Measurements from ENCODE around the gene UBE2B. TPM values are rescaled to one million over a fixed set of nuclear protein-coding genes. Genes with fewer than 3 reads are reported as not detected.
A peak's percentile ranks its signal among the peaks of the same experiment; 100 is the strongest.
"Not testable (repeated sequence)": the region's sequence is repeated elsewhere in the genome, so short reads cannot be mapped to it uniquely, and the experiment has no call there.

The UBE2B gene
- total RNA-seq, 1 donor from 2014 or later, result 56.6 TPM

DNA sequence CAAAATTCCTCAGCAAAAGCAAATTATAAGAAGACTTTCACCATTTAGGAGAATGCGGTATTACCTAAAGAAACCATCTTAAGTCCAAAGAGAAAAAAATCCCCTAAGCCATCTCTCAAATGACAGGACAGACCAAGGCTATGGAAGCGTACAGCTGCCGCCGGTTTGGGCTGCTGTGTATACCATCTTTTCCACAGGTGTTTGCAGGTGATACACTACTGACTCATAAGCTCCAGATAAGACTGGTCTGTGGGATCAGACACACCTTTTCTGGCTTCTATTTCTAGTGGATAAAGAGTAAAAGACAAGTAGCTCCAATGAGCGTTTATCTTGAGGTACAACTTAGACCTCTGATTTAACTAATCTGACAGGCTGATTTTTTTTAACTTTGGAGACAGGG lies 32.6 kb downstream of the UBE2B start:
- peak; percentile 84 for ATAC-seq

DNA sequence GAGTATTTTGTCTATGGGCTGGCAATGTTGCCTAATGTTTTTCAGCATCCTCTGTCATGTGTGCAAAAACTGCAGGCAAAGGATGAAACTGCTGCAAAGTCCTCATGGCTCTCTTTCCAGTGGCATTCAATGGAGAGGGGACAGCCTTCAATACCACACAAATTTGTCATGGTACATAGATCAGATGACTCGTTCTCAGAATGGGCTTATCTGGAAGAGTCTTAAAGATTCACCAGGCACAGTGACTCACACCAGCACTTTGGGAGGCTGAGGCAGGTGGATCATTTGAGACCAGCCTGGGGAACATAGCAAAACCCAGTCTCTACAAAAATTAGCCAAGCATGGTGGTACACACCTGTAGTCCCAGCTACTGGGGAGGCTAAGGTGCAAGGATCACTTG lies 35.0 kb downstream of the UBE2B start:
- ATAC-seq, result no peak

DNA sequence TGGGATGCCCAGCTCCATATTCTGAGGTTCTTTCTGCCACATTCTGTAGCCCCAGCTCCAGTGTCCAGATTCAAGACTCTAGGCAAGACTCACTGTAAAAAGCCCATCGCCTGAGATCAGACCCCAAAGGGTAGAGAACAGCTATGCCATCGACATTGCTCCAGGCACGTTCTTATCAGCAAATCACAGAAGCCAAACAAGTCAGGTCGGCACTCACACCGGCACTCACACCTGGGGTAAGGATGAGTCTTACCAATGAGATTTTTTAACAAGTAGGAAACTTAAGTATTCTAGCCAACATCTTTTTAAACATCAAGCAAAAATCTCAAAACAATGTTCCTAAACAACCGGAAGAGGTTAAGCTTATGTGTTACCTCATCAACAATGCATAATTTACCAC lies 38.0 kb downstream of the UBE2B start:
- ATAC-seq, result no peak

DNA sequence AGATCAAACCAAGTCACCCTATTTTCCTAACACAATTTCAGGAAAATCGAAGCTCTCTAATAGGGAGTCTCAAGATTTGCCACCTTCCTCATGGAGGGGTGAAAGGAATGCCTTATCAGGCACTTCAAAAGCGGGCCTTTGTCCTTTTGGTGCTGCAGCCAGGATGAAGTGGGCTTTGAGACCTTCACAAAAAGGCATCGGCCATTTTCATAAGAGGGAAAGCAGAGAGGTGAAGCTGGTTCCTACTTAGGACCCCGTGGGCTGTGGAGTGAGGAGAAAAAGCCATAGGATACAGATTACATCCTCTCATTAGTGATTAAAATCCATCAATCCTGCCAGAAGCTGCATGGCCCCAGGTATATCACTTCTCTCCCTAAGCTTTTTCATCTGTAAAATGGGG lies 39.5 kb downstream of the UBE2B start:
- ATAC-seq, result no peak

DNA sequence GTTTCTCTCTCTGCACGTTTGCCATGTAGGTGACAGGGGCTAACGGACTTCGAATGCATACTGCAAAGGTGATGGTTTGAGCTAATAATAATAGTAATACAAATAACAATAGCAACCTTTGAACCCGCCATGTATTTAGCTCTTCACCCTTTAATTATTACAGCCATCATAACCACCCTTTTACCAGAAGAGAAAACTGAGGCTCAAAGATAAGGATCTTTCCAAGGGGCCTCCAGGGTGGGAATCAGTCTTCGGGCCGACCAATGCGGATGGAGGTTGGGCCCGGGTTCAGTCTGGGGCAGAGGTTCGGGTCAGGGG lies 39.8 kb downstream of the UBE2B start:
- no peak for ATAC-seq

DNA sequence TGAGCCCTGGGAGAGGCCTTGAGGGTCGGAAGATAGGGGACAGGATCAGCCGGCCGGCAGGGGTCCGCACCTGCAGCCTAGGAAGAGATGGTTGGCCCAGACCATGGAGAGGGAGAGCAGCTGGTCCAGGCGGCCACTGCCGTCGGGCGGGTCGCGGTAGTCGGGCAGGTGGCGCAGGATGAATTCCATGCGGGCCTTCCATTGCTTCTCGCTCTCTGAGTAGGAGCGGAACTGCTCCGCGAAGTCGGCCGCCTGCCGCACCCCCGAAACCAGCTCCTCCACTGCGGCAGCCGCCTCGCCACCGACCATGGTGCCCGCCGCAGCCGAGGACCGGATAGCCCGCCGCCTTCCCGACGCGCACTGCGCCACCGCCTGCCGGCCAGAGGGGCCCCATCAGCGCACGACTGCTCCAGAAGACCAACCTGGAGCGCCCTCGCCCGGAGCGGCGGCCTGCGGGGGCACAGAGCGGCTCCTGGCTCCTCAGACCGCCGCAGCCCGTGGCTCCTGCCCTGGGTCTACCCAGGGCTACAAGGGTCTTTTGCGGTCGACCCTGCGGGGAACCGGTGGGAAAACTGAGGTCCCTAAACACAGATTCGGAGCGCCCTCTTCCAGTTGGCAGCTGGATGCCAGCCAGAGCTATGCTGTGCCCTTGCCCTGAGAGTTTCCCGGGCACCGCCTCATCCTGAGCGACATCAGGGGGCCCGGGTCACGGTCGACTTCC lies 40.3 kb downstream of the UBE2B start, which contains the start of gene CDKN2AIPNL:
TSS of gene CDKN2AIPNL (minus strand) at position 336 of the 721 bp plus-strand sequence. CDS start at position 309, 27 bp downstream.
- ATAC-seq, result peak; percentile 97

DNA sequence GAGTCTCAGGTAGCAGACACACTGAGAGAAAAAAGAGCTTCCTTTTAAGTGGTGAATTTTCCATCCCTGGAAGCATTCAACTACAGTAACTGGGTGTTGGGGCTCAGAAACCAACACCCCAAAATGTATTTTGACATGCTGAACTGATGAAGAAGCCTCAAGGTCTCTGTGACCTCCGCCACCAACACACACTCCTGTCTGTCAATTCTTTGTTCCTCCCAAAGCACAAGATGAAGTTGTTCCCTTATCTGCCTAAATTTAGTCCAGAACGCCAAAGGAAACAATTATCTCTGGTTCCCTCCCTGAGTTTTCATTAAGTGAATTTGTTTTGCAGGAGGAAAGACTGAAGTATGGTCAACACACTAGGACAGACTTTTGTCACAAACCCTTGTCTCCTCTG lies 41.7 kb downstream of the UBE2B start:
- no peak for ATAC-seq

DNA sequence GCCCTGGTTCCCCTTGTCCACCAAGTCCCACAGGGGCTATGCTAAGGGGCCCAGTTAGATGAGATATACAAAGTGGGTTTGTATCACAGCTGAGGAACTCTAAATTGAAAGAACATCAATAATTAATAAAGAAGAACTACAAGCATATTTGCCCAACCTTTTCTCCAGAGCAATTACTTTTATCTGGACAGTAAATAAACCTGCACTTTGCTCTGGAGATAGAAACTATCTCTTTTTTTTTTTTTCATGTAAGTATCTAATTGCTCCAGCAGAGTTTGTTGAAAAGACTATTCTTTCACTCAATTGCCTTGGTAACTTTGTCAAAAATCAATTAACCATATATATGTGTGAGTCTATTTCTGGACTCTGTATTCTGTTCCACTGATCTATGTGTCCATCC lies 46.3 kb downstream of the UBE2B start:
- ATAC-seq, result no peak

DNA sequence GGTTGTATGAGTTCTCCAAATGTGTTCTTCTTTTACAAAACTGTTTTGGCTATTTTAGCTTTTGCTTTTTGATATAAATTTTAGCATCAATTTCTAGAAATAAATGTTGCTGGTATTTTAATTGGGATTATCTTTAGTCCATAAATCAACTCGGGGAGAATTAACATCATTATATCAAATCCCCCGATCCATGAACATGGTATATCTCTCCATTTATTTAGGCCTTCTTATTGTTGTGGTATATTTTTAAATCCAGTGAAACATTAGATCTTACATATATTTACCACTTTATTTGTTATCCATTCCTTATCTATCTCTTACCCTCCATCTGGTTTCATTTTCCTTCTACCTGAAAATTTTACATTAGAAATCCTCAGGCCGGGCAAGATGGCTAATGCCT lies 47.6 kb downstream of the UBE2B start:
- no peak for ATAC-seq

DNA sequence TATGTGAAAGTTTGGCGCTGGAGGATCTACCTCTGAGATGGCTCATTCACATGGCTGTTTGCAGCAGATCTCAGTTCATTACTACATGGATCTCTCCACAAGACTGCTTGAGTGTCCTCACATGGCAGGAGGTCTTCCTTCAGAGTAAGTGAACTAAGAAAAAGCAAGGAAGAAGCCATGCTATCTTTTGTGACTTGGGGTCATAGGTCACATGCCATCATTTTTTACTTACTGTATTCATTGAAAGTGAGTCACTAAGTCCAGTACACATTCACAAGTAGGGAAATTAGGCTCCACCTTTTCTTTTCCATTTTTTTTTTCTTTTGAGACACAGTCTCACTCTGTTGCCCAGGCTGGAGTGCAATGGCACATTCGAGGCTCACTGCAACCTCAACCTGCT lies 49.0 kb downstream of the UBE2B start:
- no peak for ATAC-seq

DNA sequence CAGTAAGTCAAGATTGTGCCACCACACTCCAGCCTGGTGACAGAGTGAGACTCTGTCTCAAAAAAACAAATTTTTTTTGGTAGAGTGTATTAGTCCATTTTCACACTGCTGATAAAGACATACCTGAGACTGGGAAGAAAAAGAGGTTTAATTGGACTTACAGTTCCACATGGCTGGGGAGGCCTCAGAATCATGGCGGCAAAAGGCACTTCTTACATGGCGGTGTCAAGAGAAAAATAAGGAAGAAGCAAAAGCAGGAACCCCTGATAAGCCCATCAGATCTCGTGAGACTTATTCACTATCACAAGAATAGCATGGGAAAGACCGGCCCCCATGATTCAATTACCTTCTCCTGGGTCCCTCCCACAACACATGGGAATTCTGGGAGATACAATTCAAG lies 49.7 kb downstream of the UBE2B start:
- not testable (repeated sequence) for ATAC-seq

DNA sequence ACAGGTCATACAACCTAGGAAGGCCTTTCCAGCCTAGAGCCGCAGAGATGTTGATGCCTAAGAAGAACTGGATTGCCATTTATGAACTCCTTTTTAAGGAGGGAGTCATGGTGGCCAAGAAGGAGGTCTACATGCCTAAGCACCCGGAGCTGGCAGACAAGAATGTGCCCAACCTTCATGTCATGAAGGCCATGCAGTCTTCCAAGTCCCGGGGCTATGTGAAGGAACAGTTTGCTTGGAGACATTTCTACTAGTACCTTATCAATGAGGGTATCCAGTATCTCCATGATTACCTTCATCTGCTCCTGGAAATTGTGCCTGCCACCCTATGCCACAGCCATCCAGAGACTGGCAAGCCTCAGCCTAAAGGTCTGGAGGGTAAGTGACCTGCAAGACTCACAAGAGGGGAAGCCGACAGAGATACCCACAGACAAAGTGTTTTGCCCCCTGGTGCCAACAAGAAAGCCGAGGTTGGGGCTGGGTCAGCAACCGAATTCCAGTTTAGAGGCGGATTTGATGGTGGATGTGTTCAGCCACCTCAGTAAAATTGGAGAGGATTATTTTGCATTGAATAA lies 51.5 kb downstream of the UBE2B start:
- ATAC-seq, result no peak

DNA sequence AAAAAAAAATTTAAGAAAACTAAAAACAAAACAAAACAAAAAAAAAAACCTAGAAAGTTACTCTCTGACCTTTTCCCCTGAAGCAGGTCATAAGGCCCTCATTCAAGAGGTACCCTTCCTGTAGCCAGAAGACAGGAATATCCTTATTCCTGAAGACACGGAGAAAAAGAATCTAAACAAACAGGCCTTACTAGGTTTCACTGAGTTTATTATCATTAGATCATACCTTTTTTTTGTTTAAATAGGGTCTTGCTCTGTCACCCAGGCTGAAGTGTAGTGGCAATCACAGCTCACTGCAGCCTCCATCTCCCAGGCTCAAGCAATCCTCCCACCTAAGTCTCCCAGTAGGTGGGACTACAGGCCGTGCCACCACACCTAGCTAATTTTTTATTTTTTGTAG lies 52.0 kb downstream of the UBE2B start:
- ATAC-seq, result no peak

DNA sequence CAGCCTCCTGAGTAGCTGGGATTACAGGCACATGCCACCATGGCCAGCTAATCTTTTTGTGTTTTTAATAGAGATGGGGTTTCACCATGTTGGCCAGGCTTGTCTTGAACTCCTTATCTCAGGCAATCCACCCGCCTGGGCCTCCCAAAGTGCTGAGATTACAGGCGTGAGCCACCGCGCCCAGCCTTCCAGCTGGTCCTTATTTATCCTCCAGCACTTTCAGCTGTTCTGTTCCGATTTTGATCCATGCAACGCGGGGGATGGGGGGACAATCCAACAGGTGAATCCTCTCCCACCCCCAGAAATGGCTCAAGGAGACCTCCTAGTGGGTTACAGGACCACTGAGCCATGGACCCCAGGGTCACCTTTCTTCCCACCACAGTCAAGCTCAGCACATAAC lies 55.0 kb downstream of the UBE2B start:
- ATAC-seq, result no peak

DNA sequence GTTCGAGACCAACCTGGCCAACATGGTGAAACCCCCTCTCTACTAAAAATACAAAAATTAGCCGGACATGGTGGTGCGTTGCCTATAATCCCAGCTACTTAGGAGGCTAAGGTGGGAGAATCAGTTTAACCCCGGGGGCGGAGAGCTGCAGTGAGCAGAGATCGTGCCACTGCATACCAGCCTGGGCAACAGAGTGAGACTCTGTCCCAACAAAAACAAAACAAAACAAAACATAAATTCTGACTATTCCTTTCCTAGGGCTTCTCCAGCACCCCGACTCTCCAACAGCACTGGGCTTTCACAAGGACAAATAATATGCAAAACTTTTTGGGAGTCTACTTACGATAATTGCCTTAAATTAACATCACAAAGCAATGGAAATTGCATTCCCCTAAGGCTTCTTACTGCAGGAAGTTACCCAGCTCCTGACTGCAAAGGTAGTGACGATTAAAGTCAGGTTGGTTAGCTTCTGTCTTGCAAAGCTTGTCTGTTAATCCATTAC lies 56.2 kb downstream of the UBE2B start:
- no peak for ATAC-seq

DNA sequence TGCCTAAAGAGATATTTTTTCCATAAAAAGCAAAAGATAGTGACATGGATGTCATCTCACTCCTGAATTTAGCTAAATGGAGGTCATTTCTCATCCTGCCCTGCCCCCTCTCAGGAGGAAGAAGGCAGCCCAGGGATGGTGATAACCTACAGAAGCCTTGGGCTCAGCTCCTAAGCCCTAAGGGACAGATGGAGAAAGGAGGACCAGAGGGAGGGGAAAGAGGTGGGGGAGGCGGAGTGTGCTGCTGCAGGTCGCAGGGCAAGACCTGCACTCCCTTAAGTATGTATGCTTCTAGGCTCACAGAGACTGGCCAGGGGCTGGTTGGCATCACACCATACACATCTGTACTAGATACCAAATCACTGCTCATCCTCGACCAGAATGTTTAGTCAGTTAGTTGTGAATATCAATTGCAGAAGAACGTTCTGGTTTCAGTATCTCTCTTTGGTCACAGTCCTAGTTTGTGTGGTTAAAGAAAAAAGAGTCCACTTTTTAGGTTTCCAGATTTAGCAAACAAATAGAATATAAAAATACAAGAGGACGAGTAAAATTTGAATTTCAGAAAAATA lies 58.7 kb downstream of the UBE2B start:
- ATAC-seq, result no peak

DNA sequence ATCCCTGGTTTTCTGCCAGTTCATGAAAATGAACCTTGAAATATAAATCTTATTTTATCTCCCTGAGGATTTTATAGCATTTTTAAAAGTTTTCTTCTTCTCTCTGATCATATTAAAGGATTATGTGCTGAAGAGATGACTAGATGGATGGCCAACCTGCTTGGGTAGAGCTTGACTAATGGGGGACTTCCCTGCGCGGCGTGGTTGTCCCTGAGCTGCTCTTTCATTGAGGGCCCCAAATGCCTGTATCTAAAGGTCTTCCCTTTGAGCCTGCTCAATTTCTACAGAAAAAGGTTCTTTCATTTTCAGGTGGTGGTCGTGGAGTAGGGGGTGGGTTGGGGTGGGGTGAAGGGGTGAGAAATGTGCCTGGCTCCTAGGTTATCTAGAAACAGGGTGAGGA lies 60.8 kb downstream of the UBE2B start:
- no peak for ATAC-seq

DNA sequence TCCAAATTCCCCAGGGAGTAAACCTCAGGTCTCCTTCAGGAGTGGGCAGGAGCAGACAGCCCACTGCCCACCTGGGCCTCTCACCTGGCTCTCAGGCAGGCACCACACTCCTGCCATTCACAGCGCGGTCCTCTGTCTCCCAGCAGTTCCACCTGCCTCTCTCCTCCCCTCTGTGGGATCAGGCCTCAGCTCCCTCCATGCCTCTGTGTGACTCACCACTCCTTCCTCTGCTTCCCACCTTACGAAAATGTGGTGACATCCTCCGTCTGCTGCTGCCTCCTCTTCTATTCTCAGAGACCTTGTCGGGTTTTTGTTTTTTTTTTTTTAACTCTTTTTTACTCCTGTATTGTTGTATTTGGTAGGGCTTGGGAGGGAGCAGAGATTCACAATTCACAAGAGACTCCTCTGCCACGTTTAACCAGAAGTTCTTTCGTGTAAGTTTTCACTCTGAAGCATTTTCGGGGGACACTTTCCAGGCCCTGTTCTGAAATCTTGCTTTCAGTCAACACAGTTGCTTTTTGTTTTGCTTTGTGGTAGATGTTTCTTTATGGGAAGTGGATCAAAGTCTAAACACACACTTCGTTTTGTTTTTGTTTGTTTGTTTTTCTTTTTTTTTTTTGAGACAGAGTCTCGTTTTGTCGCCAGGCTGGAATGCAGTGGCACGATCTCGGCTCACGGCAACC lies 61.4 kb downstream of the UBE2B start:
- no peak for ATAC-seq

DNA sequence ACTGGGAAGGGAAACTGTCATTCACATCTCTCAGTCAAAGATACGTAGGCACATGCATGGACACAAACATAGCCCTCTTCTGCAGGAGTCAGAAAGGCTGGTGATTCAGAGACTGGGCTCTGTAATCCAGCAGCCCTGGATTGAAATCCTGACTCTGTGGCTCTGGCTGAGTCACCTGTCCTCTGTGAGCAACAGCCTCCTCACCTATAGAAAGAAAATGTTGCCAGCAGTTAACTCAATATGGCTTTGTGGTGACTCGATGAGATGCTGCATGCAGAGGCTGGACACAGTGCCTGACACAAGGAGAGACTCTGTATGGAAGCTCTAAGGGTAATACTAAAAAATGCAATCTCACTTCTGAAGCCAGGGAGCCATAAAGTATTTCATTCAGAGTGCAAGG lies 64.2 kb downstream of the UBE2B start:
- peak; percentile 82 for ATAC-seq

DNA sequence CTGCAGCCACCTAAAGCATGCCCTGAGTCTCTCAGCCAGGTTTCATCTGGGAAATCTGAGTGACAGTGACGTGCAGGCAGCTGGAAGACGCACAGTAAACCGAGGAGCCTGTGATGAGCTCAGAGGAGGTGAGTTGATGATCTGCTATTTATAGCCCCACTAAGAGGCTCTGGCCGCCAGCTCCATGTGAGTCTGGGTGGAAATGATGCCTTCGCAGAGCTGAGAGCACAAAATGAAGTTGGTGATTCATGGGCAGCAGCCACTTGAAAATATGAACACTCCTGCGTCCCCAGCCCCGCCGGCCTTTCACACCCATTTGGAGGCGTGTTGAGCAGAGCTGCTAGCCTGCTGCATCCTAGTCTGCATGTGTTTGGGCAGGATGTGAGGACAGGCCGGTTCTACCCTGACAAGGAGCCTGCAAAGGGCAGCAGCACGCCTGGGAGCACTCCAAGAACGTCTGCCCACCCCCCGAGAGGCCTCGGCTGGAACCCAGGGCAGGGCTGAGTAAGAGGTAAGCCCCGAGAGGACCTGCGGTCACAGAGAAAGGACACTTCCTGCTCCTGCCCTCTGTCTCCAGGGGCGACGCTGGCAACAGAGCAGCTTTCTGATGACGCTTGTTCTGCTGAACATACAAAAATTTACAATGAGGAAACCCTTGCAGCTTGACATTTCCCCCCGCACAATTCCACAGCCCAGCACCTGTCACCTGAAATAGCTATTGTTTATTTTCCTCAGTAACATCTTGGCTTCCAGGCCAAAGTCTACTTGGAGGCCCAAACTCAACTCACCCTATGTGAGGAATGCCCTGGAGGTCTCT lies 65.4 kb downstream of the UBE2B start:
- ATAC-seq, result peak; percentile 77

DNA sequence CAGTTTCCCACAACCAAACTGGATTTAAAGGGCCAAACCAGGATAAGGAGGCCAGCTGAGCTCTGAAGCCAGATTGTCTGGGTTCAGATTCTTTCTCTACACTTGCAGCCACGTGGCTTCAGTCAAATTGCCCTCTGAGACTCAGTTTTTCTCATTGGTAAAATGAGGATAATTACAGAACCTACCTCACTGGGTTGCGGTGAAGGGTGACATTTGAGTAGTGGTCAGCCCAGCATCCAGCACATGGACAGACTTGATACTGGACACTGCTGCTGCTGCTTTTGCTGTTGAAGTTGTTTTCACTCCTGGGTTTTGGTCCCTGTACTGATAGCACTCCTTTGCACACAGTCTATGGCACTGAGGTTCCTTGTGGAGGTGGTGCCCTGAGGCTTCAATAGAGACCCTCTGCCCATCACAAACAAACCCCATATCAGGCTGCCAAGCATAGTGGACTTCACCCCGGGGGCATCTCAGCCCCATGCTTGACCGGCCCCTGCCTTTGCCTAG lies 66.0 kb downstream of the UBE2B start:
- ATAC-seq, result no peak

DNA sequence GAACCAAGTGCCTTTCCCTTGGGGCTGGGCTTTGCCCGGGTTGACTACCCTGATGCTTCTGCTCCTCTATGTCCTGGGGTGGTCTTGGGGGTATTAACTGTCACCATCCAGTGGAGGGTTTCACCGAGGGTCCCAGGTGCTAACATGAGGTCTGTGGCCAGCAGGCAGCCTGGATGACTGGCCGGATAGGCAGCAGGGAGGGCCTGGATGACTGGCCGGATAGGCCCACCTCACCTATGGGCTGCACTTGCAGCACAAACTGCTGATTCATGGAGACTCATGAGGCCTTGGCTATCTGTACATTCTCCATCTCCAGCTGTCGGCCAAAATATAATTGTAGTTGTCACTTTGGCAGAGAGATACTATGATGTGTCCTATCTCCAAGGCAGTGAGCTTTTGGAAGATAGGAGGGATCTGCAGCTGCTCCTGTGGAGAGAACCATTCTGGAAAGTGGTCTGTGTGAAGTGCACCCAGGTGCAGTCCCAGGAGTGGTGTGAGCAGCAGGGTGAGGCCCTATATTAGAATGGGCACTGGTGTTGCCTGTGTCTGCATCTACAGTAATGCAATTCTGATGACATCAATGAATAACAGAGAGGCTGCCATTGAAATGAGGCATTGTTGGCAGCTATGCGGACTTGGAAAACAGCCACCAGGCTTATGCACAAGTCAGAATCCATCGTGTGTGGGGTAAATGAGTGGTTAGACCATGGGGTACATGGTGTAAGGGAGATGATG lies 66.6 kb downstream of the UBE2B start:
- no peak for ATAC-seq

Data from esophagus mucosa (tissue), 1 donor.